Measurements from ENCODE around the gene AKT1S1.

Gene AKT1S1

GRCh38 chr19:49921871-49922795 is 45.0 kb upstream of the AKT1S1 start:
- no peak overlapping the region for H3K27ac ChIP-seq
- TF ChIP-seq CTCF (conservative IDR thresholded peaks at IDR 0.05), result no peak

- H3K27ac ChIP-seq, result 0 out of 2 replicates have a peak overlapping the region, but pooled peaks have one; percentile 7
- no peak for TF ChIP-seq CTCF (conservative IDR thresholded peaks at IDR 0.05)
Observed at GRCh38 chr19:49920624-49921363, 43.6 kb upstream of the AKT1S1 start.

GRCh38 chr19:49918089-49918488 is 40.9 kb upstream of the AKT1S1 start:
- TF ChIP-seq CTCF (conservative IDR thresholded peaks at IDR 0.05), result no peak

GRCh38 chr19:49916839-49917733 is 39.9 kb upstream of the AKT1S1 start:
- H3K27ac ChIP-seq, result peak overlapping the region; percentile 2; the same call in 1 of the 2 replicates
- peak; percentile 70 for TF ChIP-seq CTCF (conservative IDR thresholded peaks at IDR 0.05)

More at GRCh38 chr19:49918089-49918488, 40.9 kb upstream of the AKT1S1 start:
- H3K27ac ChIP-seq, result no peak overlapping the region

GRCh38 chr19:49915271-49915670 is 38.1 kb upstream of the AKT1S1 start:
- TF ChIP-seq CTCF (conservative IDR thresholded peaks at IDR 0.05), result peak; percentile 18; the same call in 1 of the 2 replicates
- H3K27ac ChIP-seq, result no peak overlapping the region

GRCh38 chr19:49913720-49914119 is 36.6 kb upstream of the AKT1S1 start:
- H3K27ac ChIP-seq, result no peak overlapping the region
- no peak for TF ChIP-seq CTCF (conservative IDR thresholded peaks at IDR 0.05)

Measured in VCaP (cell line).